ENCODE results near the gene PCDHA3.
"Not testable (repeated sequence)": the region's sequence is repeated elsewhere in the genome, so short reads cannot be mapped to it uniquely, and the experiment has no call there.

The PCDHA3 gene

GRCh38 chr5:140796718-140797095 lies 4.2 kb upstream of the PCDHA3 start:
- no peak for DNase-seq (ENCODE audit: low read depth)
- no peak overlapping the region for H3K4me3 ChIP-seq (ENCODE audit: low read depth, low read length)
- TF ChIP-seq, protein P1, sequence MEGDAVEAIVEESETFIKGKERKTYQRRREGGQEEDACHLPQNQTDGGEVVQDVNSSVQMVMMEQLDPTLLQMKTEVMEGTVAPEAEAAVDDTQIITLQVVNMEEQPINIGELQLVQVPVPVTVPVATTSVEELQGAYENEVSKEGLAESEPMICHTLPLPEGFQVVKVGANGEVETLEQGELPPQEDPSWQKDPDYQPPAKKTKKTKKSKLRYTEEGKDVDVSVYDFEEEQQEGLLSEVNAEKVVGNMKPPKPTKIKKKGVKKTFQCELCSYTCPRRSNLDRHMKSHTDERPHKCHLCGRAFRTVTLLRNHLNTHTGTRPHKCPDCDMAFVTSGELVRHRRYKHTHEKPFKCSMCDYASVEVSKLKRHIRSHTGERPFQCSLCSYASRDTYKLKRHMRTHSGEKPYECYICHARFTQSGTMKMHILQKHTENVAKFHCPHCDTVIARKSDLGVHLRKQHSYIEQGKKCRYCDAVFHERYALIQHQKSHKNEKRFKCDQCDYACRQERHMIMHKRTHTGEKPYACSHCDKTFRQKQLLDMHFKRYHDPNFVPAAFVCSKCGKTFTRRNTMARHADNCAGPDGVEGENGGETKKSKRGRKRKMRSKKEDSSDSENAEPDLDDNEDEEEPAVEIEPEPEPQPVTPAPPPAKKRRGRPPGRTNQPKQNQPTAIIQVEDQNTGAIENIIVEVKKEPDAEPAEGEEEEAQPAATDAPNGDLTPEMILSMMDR (IDR thresholded peaks at IDR 0.05; ENCODE audit: low read depth, low read length), result no peak
- TF ChIP-seq, protein P2, sequence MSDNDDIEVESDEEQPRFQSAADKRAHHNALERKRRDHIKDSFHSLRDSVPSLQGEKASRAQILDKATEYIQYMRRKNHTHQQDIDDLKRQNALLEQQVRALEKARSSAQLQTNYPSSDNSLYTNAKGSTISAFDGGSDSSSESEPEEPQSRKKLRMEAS (IDR thresholded peaks at IDR 0.05; ENCODE audit: low read depth, low read length), result no peak
- TF ChIP-seq MYC (IDR thresholded peaks at IDR 0.05; ENCODE audit: low read depth, low read length) (no peak), POLR2A (IDR thresholded peaks at IDR 0.05; ENCODE audit: extremely low read depth, insufficient read length) (no peak)

DNA sequence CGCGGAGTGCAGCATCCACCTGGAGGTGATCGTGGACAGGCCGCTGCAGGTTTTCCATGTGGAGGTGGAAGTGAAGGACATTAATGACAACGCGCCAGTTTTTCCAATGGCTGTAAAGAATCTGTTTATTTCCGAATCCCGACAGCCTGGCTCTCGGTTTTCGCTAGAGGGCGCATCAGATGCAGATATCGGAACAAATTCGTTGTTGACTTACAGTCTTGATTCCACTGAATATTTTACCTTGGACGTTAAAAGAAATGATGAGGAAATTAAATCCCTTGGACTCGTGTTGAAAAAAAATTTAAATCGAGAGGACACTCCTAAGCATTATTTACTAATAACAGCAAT lies 611 bp downstream of the PCDHA3 start:
- no peak for DNase-seq (ENCODE audit: low read depth)
- no peak overlapping the region for H3K4me3 ChIP-seq (ENCODE audit: low read depth, low read length)

DNA sequence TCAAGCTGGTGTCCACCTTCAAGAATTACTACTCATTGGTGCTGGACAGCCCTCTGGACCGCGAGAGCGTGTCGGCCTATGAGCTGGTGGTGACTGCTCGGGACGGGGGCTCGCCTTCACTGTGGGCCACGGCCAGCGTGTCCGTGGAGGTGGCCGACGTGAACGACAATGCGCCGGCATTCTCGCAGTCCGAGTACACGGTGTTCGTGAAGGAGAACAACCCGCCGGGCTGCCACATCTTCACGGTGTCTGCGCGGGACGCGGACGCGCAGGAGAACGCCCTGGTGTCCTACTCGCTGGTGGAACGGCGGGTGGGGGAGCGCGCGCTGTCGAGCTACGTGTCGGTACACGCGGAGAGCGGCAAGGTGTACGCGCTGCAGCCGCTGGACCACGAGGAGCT lies 1.5 kb downstream of the PCDHA3 start:
- not testable (repeated sequence) for DNase-seq (ENCODE audit: low read depth); H3K4me3 ChIP-seq (ENCODE audit: low read depth, low read length)

More for the DNA sequence above, 611 bp downstream of the PCDHA3 start:
- TF ChIP-seq, protein P1 (IDR thresholded peaks at IDR 0.05; ENCODE audit: low read depth, low read length), result no peak
- TF ChIP-seq MYC (IDR thresholded peaks at IDR 0.05; ENCODE audit: low read depth, low read length) (no peak), POLR2A (IDR thresholded peaks at IDR 0.05; ENCODE audit: extremely low read depth, insufficient read length) (no peak)
- TF ChIP-seq, protein P2 (IDR thresholded peaks at IDR 0.05; ENCODE audit: low read depth, low read length), result no peak

DNA sequence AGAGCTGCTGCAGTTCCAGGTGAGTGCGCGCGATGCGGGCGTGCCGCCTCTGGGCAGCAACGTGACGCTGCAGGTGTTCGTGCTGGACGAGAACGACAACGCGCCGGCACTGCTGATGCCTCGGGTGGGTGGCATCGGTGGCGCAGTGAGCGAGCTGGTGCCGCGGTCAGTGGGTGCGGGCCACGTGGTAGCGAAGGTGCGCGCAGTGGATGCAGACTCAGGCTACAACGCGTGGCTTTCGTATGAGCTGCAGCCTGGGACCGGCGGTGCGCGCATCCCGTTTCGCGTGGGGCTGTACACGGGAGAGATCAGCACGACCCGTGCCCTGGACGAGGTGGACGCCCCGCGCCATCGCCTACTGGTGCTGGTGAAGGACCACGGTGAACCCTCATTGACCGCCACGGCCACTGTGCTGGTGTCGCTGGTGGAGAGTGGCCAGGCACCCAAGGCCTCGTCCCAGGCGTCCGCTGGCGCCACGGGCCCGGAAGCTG lies 2.0 kb downstream of the PCDHA3 start:
- H3K4me3 ChIP-seq (ENCODE audit: low read depth, low read length), result no peak overlapping the region
- no peak for TF ChIP-seq POLR2A (IDR thresholded peaks at IDR 0.05; ENCODE audit: extremely low read depth, insufficient read length)
- TF ChIP-seq, protein P2 (IDR thresholded peaks at IDR 0.05; ENCODE audit: low read depth, low read length), result no peak
- TF ChIP-seq, protein P1 (IDR thresholded peaks at IDR 0.05; ENCODE audit: low read depth, low read length), result no peak
- no peak for TF ChIP-seq MYC (IDR thresholded peaks at IDR 0.05; ENCODE audit: low read depth, low read length)
- no peak for DNase-seq (ENCODE audit: low read depth)

GRCh38 chr5:140806834-140807775 lies 6.2 kb downstream of the PCDHA3 start, which contains the start of gene PCDHA4:
Gene PCDHA4, plus strand, starts transcription at chr5:140807068.
- DNase-seq (ENCODE audit: low read depth), result peak; percentile 31
- H3K4me3 ChIP-seq (ENCODE audit: low read depth, low read length), result no peak within 1 kb of the TSS
- TF ChIP-seq MYC (IDR thresholded peaks at IDR 0.05; ENCODE audit: low read depth, low read length) (no peak), POLR2A (IDR thresholded peaks at IDR 0.05; ENCODE audit: extremely low read depth, insufficient read length) (no peak)
- TF ChIP-seq, protein P2 (IDR thresholded peaks at IDR 0.05; ENCODE audit: low read depth, low read length), result no peak
- TF ChIP-seq, protein P1 (IDR thresholded peaks at IDR 0.05; ENCODE audit: low read depth, low read length), result peak; percentile 49

DNA sequence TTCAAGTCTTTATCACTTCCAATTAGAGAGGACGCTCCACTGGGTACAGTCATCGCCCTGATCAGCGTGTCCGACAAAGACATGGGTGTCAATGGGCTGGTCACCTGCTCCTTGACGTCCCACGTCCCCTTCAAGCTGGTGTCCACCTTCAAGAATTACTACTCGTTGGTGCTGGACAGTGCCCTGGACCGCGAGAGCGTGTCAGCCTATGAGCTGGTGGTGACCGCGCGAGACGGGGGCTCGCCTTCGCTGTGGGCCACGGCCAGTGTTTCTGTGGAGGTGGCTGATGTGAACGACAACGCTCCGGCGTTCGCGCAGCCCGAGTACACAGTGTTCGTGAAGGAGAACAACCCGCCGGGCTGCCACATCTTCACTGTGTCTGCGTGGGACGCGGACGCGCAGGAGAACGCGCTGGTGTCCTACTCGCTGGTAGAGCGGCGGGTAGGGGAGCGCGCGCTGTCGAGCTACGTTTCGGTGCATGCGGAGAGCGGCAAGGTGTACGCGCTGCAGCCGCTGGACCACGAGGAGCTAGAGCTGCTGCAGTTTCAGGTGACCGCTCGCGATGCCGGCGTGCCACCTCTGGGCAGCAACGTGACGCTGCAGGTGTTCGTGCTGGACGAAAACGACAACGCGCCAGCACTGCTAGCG lies 7.5 kb downstream of the PCDHA3 start:
- H3K4me3 ChIP-seq (ENCODE audit: low read depth, low read length); DNase-seq (ENCODE audit: low read depth): not testable (repeated sequence)
